Fibroblast of skin of scalp (primary cell): ENCODE data around the gene COL6A2.
"Not testable (repeated sequence)": the region's sequence is repeated elsewhere in the genome, so short reads cannot be mapped to it uniquely, and the experiment has no call there.

Experiments used
- DNase-seq: peaks from one replicate; pipeline ENCODE4 v3.0.0-alpha.2; 2013

Gene COL6A2

GRCh38 chr21:46157396-46157986 is 59.6 kb downstream of the COL6A2 start:
- no peak for DNase-seq

- no peak for DNase-seq
These were observed 60.1 kb downstream of the COL6A2 start for GRCh38 chr21:46157987-46158451.

GRCh38 chr21:46158666-46159300 is 60.9 kb downstream of the COL6A2 start:
- no peak for DNase-seq

- DNase-seq, result no peak
These were observed 61.5 kb downstream of the COL6A2 start for GRCh38 chr21:46159390-46159789.

GRCh38 chr21:46159841-46160656 is 62.1 kb downstream of the COL6A2 start:
- DNase-seq, result no peak

GRCh38 chr21:46160657-46160906 is 62.7 kb downstream of the COL6A2 start:
- DNase-seq, result no peak

GRCh38 chr21:46160907-46161632 is 63.2 kb downstream of the COL6A2 start:
- no peak for DNase-seq

GRCh38 chr21:46161633-46162592 is 64.0 kb downstream of the COL6A2 start:
- no peak for DNase-seq

GRCh38 chr21:46163380-46163779 is 65.5 kb downstream of the COL6A2 start:
- DNase-seq, result no peak

GRCh38 chr21:46165098-46165497 is 67.2 kb downstream of the COL6A2 start:
- DNase-seq, result no peak

- no peak for DNase-seq
These were observed 70.3 kb downstream of the COL6A2 start for GRCh38 chr21:46168238-46168637.

- no peak for DNase-seq
These were observed 70.9 kb downstream of the COL6A2 start for GRCh38 chr21:46168659-46169386.

GRCh38 chr21:46170436-46171193 is 72.7 kb downstream of the COL6A2 start:
- not testable (repeated sequence) for DNase-seq

GRCh38 chr21:46171585-46171984 is 73.7 kb downstream of the COL6A2 start:
- no peak for DNase-seq

- DNase-seq, result no peak
These were observed 74.3 kb downstream of the COL6A2 start for GRCh38 chr21:46171996-46172862.

- no peak for DNase-seq
These were observed 75.1 kb downstream of the COL6A2 start for GRCh38 chr21:46172863-46173528.

- no peak for DNase-seq
These were observed 75.7 kb downstream of the COL6A2 start for GRCh38 chr21:46173573-46173972.

GRCh38 chr21:46176443-46177129 is 78.7 kb downstream of the COL6A2 start:
- DNase-seq, result not testable (repeated sequence)
